Adrenal gland (tissue), 5 donors: Measurements from ENCODE around the gene VEGFA.

Source experiments
- CTCF ChIP-seq, 6 experiments: fragments of 450-650 bp in 4 of 6; fragments of 200-600 bp in 2 of 6; sonication (generic) in 1 of 6; IDR thresholded peaks; 1 replicate in 5 of 6; 2 replicates in 1 of 6; pipeline versions ENCODE4 v1.5.1 to v1.8.0; 2016 to 2021; ENCODE audit warnings: antibody characterized with exemption in 6 of 6, mild to moderate bottlenecking in 2 of 6, moderate library complexity in 1 of 6
- POLR2A ChIP-seq, 2 donors: fragments of 450-650 bp; IDR thresholded peaks; one replicate each; pipeline ENCODE4 v1.6.1; 2017; ENCODE audit warnings: antibody characterized with exemption in 2 of 2, mild to moderate bottlenecking in 2 of 2, moderate library complexity in 1 of 2
- donor health status: DM: no; HTN: no; CAD: no.

GRCh38 chr6:43774776-43775534, 4.9 kb downstream of the VEGFA start:
- peak; percentile 72 to 94 (median 89) for TF ChIP-seq CTCF (IDR thresholded peaks at IDR 0.05)
- TF ChIP-seq POLR2A (IDR thresholded peaks at IDR 0.05), result no peak
